ENCODE data around the gene NHSL1.

NHSL1 gene

DNA sequence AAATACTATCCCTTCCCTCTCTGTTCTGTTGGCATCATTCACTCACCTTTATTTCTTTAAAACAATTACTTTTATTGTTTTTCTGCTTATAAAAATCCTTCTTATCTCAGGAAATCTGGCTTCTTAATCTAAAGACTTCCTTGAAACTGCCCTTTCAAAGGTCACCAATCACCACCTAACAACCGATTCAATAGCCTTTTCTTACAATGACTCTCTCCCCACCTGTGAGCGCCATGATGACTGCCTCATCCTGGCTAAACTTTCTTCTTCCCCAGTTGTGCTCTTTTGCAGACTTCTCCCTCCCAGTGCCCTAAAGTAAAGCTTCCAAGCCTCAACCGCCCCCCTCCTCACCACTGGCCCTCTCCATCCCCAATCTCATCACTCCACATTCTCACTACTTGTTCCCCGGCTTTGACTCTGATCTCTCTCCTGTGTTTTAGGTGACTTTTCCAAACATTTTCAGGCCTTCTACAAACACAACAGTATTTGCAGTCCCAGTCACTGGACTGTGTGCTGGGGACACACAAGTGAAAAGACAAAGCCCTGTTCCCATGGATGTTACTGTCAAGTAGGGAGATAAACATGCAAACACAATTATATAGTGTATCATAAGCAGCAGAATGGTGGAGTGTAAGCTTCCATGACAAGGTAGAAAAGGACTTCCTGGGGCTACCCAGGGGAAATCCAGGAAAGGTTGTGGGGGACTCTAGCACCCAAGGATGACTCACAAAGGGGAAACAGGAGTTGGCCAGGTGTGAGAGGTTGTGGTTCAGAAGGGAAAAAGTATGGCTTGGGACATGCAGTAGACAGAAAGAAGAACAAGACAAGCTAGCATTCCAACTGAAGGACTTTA lies 12.8 kb downstream of the NHSL1 start:
- H3K36me3 ChIP-seq (ENCODE audit: control insufficient read depth, insufficient read depth, low read length), result no peaks in the 10 kb centered on the region
- H3K27me3 ChIP-seq (replicated peaks; ENCODE audit: control insufficient read depth, insufficient read depth, low read length), result peaks cover 1% of the 10 kb centered on the region; the same call in 1 of the 2 replicates
- no peak for TF ChIP-seq CTCF (IDR thresholded peaks at IDR 0.05; ENCODE audit: insufficient read depth, low read length, poor library complexity, severe bottlenecking)
- H3K4me3 ChIP-seq (replicated peaks; ENCODE audit: low read depth, low read length), result no peak overlapping the region
- no peak for DNase-seq (ENCODE audit: extremely low read depth, insufficient read length)

- H3K36me3 ChIP-seq (ENCODE audit: control insufficient read depth, insufficient read depth, low read length), result no peaks in the 10 kb centered on the region
- no peak overlapping the region for H3K4me3 ChIP-seq (replicated peaks; ENCODE audit: low read depth, low read length)
- no peak for TF ChIP-seq CTCF (IDR thresholded peaks at IDR 0.05; ENCODE audit: insufficient read depth, low read length, poor library complexity, severe bottlenecking)
- no peak for DNase-seq (ENCODE audit: extremely low read depth, insufficient read length)
- 0 out of 2 replicates have a peak, but pooled peaks cover 1% of the 10 kb centered on the region for H3K27me3 ChIP-seq (replicated peaks; ENCODE audit: control insufficient read depth, insufficient read depth, low read length)
Measured at GRCh38 chr6:138485586-138486248, 13.6 kb downstream of the NHSL1 start.

- no peak for DNase-seq (ENCODE audit: extremely low read depth, insufficient read length)
- H3K36me3 ChIP-seq (ENCODE audit: control insufficient read depth, insufficient read depth, low read length), result no peaks in the 10 kb centered on the region
- 0 out of 2 replicates have a peak, but pooled peaks cover 1% of the 10 kb centered on the region for H3K27me3 ChIP-seq (replicated peaks; ENCODE audit: control insufficient read depth, insufficient read depth, low read length)
- TF ChIP-seq CTCF (IDR thresholded peaks at IDR 0.05; ENCODE audit: insufficient read depth, low read length, poor library complexity, severe bottlenecking), result no peak
- no peak overlapping the region for H3K4me3 ChIP-seq (replicated peaks; ENCODE audit: low read depth, low read length)
Measured at GRCh38 chr6:138485005-138485545, 14.2 kb downstream of the NHSL1 start.

DNA sequence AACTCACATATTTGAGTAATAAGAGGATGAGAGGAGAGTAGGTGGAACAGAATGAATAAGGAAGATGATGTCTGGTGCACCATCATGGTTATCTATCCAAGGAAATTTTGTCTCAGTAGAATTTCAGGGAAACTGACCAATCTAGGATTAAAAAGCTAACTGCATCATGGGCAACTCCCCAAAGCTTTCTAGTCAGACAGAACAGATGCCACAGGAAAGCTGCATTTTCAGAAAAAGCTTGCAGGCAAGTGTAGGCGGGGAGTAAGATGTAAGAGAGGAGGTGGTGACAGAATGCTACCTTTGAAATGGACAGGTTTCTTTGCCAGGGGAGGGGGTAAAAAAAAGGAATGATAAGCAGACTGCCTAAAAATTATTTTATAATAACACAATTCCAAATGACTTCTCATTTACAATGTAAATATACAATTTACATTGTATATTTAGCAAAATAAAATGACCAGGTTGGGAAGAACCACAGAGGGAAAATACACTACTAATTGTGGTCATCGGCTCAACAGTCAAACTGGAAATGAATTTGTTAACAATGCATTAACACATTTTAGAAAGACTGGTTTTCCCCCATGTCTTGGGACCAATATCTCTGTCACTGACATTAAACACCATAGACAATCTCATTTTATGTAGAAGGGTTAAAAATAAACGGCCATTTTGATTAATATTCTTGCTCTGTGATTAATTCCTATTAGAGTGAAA lies 15.1 kb downstream of the NHSL1 start:
- Histone ChIP-seq H3K36me3 (ENCODE audit: control insufficient read depth, insufficient read depth, low read length) (no peaks in the 10 kb centered on the region), H3K4me3 (replicated peaks; ENCODE audit: low read depth, low read length) (no peak overlapping the region)

More for the DNA sequence above, 15.1 kb downstream of the NHSL1 start:
- DNase-seq (ENCODE audit: extremely low read depth, insufficient read length), result no peak
- 0 out of 2 replicates have a peak, but pooled peaks cover 1% of the 10 kb centered on the region for H3K27me3 ChIP-seq (replicated peaks; ENCODE audit: control insufficient read depth, insufficient read depth, low read length)
- no peak for TF ChIP-seq CTCF (IDR thresholded peaks at IDR 0.05; ENCODE audit: insufficient read depth, low read length, poor library complexity, severe bottlenecking)
